HUES48 (cell line): ENCODE results near the gene PRRT1.
"Not testable (repeated sequence)": the region's sequence is repeated elsewhere in the genome, so short reads cannot be mapped to it uniquely, and the experiment has no call there.

Experiments
- H3K27ac ChIP-seq: one replicate; pipeline ENCODE4 v1.7.0; 2013; ENCODE audit warnings: low read depth, low read length, inconsistent platforms
- H3K27me3 ChIP-seq: 2 replicates; pipeline ENCODE4 v1.6.1; 2013; ENCODE audit warnings: mild to moderate bottlenecking, low read length; ENCODE audit not compliant: control insufficient read depth, insufficient read depth
- H3K36me3 ChIP-seq: 2 replicates; pipeline ENCODE4 v1.6.1; 2013; ENCODE audit warnings: low read length; ENCODE audit not compliant: control insufficient read depth, insufficient read depth
- H3K4me1 ChIP-seq: 2 replicates; pipeline ENCODE4 v1.6.1; 2013; ENCODE audit warnings: mild to moderate bottlenecking, low read length; ENCODE audit not compliant: control insufficient read depth, insufficient read depth
- H3K4me3 ChIP-seq: 2 replicates; pipeline ENCODE4 v1.5.1; 2013; ENCODE audit warnings: mild to moderate bottlenecking, low read depth, low read length
- H3K9ac ChIP-seq: 2 replicates; pipeline ENCODE4 v1.6.1; 2013; ENCODE audit warnings: mild to moderate bottlenecking, low read depth, low read length, moderate library complexity
- H3K9me3 ChIP-seq: 2 replicates; pipeline ENCODE4 v1.6.1; 2013; ENCODE audit warnings: low read length; ENCODE audit not compliant: control insufficient read depth, insufficient read depth

The PRRT1 gene

DNA sequence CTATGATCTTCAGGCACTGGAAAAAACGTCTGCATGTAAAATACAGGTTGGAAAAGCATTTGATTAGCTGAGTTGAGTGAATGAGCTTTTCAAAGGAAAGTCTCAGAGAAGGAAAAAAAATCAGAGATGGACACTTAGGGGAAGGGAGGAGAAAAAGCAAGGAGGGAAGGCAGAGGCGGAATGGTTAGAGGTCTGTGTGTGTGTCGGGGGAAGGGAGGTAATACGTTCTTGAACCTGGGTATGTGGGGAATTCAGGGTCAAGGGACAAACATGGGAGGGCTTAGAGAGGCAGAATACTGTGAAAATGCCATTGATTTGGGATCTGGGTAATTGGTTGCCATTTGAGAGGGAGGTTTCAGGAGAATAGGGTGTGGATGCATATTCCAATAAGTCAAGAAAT, 5.1 kb downstream of the PRRT1 start:
- Histone ChIP-seq H3K9ac (peak overlapping the region; percentile 4; the same call in 1 of the 2 replicates), H3K27ac (no peak overlapping the region), H3K27me3 (peaks cover 28% of the 10 kb centered on the region), H3K4me3 (no peak overlapping the region; the same call in 1 of the 2 replicates), H3K4me1 (peaks cover 26% of the 10 kb centered on the region), H3K9me3 (no peaks in the 10 kb centered on the region), H3K36me3 (no peaks in the 10 kb centered on the region)

DNA sequence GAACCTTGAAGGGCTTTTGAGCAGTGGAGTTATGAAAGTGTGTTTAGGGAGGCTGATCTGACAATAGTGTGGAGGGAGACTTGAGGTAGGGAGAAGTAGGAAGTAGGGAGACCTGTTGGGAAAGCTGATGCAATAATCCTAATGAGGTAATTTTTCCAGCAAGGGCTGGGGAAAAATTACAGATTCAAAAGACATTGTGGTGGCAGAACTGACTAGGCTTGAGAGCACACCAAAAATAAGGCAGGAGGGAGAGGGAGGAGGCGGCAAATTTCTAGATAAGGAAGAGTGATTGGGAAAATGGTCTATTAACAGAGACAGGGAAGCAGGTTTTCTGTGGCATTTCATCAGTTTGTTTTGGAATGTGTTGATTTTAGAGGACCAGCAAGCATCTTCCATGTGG, 5.5 kb downstream of the PRRT1 start:
- H3K9me3 ChIP-seq: no peaks in the 10 kb centered on the region
- peaks cover 25% of the 10 kb centered on the region for H3K27me3 ChIP-seq
- H3K36me3 ChIP-seq: no peaks in the 10 kb centered on the region
- peaks cover 24% of the 10 kb centered on the region for H3K4me1 ChIP-seq
- peak overlapping the region; percentile 4; the same call in 1 of the 2 replicates for H3K9ac ChIP-seq
- H3K27ac ChIP-seq: no peak overlapping the region
- no peak overlapping the region; the same call in 1 of the 2 replicates for H3K4me3 ChIP-seq

DNA sequence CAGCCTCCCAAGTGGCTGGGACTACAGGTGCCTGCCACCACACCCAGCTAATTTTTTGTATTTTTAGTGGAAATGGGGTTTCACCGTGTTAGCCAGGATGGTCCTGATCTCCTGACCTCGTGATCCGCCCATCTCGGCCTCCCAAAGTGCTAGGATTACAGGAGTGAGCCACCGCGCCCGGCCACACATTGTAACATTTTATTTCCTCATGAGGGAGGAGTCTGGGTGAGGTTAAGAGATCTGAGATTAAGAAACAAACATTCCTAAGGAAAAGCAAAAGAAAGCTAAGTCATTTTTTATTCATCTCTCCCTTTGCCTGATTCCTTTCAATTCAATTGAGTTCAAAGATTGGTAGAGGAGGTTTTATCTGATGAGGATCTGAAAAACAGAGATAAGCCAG, 7.5 kb downstream of the PRRT1 start:
- H3K9me3 ChIP-seq, H3K36me3 ChIP-seq, H3K27me3 ChIP-seq, H3K9ac ChIP-seq, H3K27ac ChIP-seq, H3K4me3 ChIP-seq: not testable (repeated sequence)
- peaks cover 12% of the 10 kb centered on the region for H3K4me1 ChIP-seq

DNA sequence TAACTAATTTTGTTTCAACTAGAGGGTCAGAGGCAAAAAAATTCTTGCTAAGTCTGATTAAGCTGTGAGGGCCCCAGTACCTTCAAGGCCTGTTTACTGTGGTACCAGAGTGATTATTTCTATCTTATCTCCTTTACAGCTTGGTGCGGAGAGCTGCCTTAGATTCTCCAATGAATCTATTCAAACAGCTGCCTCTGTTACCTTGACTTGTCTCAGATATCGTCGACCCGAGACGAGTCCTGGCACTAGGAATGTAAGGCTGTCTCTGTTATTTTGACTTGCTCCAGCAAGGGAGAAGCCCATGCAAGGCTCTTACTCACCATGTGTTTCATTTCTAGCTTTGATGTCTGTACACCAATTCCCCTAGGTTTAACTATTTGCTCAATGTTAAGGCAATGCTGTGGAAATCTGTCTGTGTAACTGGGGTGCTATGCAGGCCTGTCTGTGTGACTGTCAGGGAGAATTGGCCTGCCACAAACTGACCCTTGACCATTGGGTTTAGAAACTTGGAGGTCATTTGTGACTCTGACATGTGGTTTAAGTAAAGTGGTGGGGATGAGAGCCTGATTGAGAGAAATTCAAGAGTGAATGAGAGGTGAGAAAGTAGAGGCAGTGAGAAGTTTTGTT, 11.2 kb downstream of the PRRT1 start:
- Histone ChIP-seq H3K9ac (no peak overlapping the region), H3K4me3 (no peak overlapping the region), H3K27me3 (no peaks in the 10 kb centered on the region), H3K4me1 (no peaks in the 10 kb centered on the region), H3K36me3 (no peaks in the 10 kb centered on the region), H3K27ac (no peak overlapping the region), H3K9me3 (no peaks in the 10 kb centered on the region)

DNA sequence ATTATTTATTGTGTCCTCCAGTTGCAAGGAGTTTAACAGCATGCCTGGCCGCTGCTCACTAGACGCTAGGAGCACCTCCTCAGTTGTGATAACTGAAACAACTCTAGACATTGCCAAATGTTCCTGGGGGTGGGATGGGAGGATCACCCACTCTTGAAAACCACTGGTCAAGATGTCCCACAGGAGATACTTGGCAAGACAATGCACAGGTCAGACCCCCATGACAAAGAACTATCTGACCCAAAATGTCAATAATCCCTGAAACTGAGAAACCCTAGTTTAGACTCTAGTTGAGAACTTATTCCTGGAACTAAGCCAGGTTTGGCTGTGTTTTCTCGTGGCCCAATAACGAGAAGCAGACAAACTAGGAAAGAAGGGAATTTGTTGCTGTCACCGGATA, 12.1 kb downstream of the PRRT1 start:
- no peaks in the 10 kb centered on the region for H3K9me3 ChIP-seq
- no peak overlapping the region for H3K4me3 ChIP-seq
- no peak overlapping the region for H3K27ac ChIP-seq
- no peak overlapping the region for H3K9ac ChIP-seq
- H3K4me1 ChIP-seq: no peaks in the 10 kb centered on the region
- H3K36me3 ChIP-seq: no peaks in the 10 kb centered on the region
- H3K27me3 ChIP-seq: no peaks in the 10 kb centered on the region

DNA sequence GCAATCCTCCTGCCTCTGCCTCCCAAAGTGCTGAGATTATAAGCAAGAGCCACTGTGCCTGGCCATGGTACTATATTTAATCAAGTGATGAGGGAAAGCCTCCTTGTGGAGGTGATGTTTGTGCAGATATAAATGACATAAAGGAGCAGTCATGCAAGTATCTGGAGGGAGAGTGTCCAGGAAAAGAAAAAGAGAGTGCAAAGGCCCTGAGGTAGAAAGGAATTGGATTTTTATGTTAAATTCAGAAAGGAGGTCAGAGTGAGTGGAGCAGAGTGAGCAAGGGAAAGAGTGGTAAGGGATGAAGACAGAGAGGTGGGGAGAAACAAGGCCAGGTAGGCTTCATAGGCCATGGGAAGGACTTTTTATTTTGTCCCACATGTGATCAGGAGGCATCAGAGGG, 14.3 kb downstream of the PRRT1 start:
- no peaks in the 10 kb centered on the region for H3K36me3 ChIP-seq
- H3K9ac ChIP-seq: no peak overlapping the region
- no peak overlapping the region for H3K4me3 ChIP-seq
- H3K27me3 ChIP-seq: no peaks in the 10 kb centered on the region
- H3K4me1 ChIP-seq: no peaks in the 10 kb centered on the region
- no peaks in the 10 kb centered on the region for H3K9me3 ChIP-seq
- no peak overlapping the region for H3K27ac ChIP-seq

DNA sequence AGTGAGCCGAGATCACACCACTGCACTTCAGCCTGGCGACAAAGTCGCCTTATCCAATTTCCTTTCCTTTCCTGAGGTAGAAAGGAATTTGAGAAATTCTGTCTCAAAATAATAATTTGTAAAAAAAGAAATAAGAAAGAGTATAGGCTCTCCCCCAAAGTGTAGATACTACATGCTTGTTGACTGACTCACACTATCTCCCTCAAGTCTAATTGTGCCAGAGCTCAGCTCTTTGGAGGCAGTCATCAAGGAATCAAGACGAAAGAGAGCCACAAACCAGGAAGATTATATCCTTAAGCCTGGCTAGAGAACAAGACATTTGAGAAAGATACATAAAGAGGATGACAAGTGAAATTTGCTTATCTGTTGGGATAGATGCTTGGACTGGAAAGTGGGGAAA, 18.0 kb downstream of the PRRT1 start:
- Histone ChIP-seq H3K4me1 (0 out of 2 replicates have a peak, but pooled peaks cover under 1% of the 10 kb centered on the region), H3K9me3 (no peaks in the 10 kb centered on the region), H3K4me3 (no peak overlapping the region), H3K27ac (no peak overlapping the region), H3K9ac (no peak overlapping the region), H3K36me3 (no peaks in the 10 kb centered on the region), H3K27me3 (no peaks in the 10 kb centered on the region)

DNA sequence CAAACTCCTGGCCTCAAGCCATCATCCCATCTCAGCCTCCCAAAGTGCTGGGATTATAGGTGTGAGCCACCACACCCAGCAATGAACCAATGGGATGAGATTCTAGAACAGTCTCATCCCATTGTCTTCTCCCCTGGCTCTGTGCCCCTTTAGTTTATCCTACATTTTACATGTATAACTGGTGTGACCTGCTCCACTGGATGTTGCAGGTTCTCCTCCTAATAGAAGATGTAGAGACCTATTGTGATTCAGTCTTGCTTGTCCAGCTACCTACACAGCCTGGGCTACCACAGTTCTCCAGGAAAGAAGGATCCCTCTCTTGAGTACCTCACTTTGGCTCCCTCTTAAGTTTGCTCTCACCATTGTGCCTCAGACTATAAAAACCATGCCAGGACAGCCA, 19.6 kb downstream of the PRRT1 start:
- no peaks in the 10 kb centered on the region for H3K27me3 ChIP-seq
- H3K9me3 ChIP-seq: no peaks in the 10 kb centered on the region
- no peaks in the 10 kb centered on the region for H3K36me3 ChIP-seq
- H3K4me3 ChIP-seq: no peak overlapping the region
- H3K27ac ChIP-seq: no peak overlapping the region
- peaks cover 9% of the 10 kb centered on the region for H3K4me1 ChIP-seq
- H3K9ac ChIP-seq: no peak overlapping the region

DNA sequence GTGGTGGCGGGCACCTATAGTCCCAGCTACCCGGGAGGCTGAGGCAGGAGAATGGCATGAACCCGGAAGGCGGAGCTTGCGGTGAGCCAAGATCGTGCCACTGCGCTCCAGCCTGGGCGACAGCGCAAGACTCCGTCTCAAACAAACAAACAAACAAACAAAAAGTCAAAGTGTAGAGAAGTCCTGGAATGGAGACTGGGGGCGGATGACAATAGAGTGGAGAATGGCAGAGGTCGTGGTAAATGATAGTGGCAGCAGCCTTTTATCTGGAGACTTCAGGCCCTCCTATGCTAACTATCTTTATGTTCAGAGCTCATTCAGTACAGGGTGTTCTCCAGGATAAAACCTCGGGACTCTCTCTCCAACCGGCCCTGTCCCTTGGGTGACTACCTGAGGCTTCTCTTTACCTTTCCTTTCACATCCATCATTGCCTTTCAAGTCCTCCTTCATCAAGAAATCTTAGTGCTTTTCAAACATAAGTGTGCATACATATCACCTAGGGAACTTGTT, 20.2 kb downstream of the PRRT1 start:
- Histone ChIP-seq H3K27ac (no peak overlapping the region), H3K36me3 (peaks cover 2% of the 10 kb centered on the region; the same call in 1 of the 2 replicates), H3K9ac (no peak overlapping the region), H3K9me3 (no peaks in the 10 kb centered on the region), H3K27me3 (no peaks in the 10 kb centered on the region), H3K4me1 (peaks cover 11% of the 10 kb centered on the region), H3K4me3 (no peak overlapping the region)

DNA sequence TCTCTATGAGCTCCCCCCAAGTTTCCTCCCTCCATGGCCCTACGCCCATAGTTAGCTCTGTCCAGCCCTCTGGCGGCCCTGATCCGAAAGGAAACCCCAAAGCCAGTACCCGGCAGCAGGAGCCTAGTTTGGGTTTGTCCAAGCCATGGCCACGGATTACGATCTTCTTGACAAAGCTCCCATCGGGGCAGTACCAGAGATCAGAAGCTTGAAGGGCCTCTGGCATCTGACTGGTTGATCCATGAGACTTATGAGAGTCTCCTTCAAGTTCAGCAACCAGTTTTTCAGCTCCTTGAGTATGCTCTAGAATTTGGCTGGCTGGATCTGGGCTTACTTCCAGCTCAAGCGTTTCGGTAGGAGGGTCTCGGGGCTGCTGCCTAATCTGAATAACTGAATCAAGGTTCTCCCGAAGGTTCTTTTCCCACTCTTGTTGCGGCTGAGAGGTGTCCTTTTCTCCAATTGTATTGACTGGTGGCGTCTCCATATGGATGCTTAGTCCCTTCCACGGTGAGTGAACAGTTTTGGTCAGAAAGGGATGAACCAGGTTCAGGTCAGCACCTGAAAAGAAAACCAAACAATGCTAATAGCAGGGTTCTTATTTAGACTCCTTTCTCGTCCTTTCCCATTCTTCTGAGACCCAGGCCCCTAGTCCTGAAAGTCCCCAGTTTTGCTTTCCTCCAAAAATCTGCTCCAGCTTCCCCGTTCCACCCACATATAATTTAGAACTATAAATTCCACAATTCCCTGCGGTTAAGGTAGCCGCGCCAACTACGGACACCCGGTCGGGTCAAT, 22.2 kb downstream of the PRRT1 start:
- Histone ChIP-seq H3K9ac (peak overlapping the region; percentile 16; the same call in 1 of the 2 replicates), H3K27me3 (no peaks in the 10 kb centered on the region), H3K4me3 (peak overlapping the region; percentile 75), H3K9me3 (no peaks in the 10 kb centered on the region), H3K36me3 (peaks cover 18% of the 10 kb centered on the region), H3K27ac (peak overlapping the region; percentile 72), H3K4me1 (peaks cover 11% of the 10 kb centered on the region)

DNA sequence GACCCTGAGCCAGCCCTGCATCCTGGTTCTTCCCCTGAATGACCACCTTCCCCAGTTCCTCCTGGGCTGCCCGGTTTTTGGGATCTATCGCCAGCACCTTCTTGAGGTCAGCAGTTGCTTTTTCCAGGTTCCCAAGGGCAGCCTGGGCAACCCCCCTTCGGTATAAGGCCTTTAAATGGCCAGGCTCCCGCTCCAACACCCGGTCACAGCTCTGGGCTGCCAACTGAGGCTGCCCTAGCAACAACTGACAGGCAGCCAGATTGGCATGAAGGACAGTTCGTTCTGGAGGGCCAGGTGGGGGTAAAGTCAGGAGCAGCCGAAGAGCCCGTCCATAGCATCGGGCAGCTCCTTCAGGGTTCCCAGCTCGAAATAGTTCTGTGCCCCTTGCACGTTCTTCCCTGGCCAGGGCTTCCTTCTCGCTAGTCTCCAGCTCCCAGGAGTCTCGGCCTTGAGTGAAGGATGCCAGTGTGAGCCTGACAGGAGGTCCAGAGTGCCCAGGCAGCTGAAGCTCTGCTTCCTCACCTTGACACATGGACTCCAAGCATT, 22.9 kb downstream of the PRRT1 start:
- Histone ChIP-seq H3K27me3 (no peaks in the 10 kb centered on the region), H3K9ac (no peak overlapping the region), H3K4me1 (peaks cover 11% of the 10 kb centered on the region), H3K9me3 (no peaks in the 10 kb centered on the region), H3K4me3 (peak overlapping the region; percentile 75), H3K36me3 (peaks cover 25% of the 10 kb centered on the region), H3K27ac (peak overlapping the region; percentile 43)
